DND-41 (cell line): Measurements from ENCODE around the gene GRIN3B.
A peak's percentile ranks its signal among the peaks of the same experiment; 100 is the strongest.

ENCODE experiments used
- ATAC-seq: fragments of 200-7000 bp; cut with Tn5 transposase; 3 replicates; pipeline ENCODE4 v1.9.1; 2021; ENCODE audit warnings: low read depth; ENCODE audit not compliant: insufficient read depth
- DNase-seq: peaks from one replicate; pipeline ENCODE4 v3.0.0-alpha.2; 2020
- H2AFZ ChIP-seq: 2 replicates; pipeline ENCODE4 v1.6.0; 2012; ENCODE audit warnings: low read depth, low read length
- H3K27ac ChIP-seq: 2 replicates; pipeline ENCODE4 v1.5.1; 2012; ENCODE audit warnings: low read length, inconsistent platforms
- H3K27me3 ChIP-seq: fragments of 200-600 bp; sonication (generic); 2 replicates; pipeline ENCODE4 v1.6.0; 2012; ENCODE audit warnings: low read length, mild to moderate bottlenecking, inconsistent platforms; ENCODE audit not compliant: insufficient read depth, poor library complexity
- H3K36me3 ChIP-seq: 2 replicates; pipeline ENCODE4 v1.5.1; 2012; ENCODE audit warnings: low read length, inconsistent platforms; ENCODE audit not compliant: insufficient read depth
- H3K4me1 ChIP-seq: 2 replicates; pipeline ENCODE4 v1.5.1; 2012; ENCODE audit warnings: mild to moderate bottlenecking, low read length; ENCODE audit not compliant: insufficient read depth
- H3K4me2 ChIP-seq: 2 replicates; pipeline ENCODE4 v1.6.0; 2012; ENCODE audit warnings: mild to moderate bottlenecking, moderate library complexity, low read length, inconsistent platforms; ENCODE audit not compliant: insufficient read depth
- H3K4me3 ChIP-seq, 2 experiments: fragments of 200-600 bp in 1 of 2; shearing (Covaris generic) in 1 of 2; 2 replicates each; pipeline ENCODE4 v1.5.1; 2012 to 2016; ENCODE audit warnings: inconsistent platforms in 2 of 2, low read length in 2 of 2, mild to moderate bottlenecking in 2 of 2, low read depth in 1 of 2, moderate library complexity in 1 of 2
- H3K79me2 ChIP-seq: 2 replicates; pipeline ENCODE4 v1.6.0; 2012; ENCODE audit warnings: low read length, inconsistent platforms; ENCODE audit not compliant: insufficient read depth
- H3K9ac ChIP-seq: 2 replicates; pipeline ENCODE4 v1.6.0; 2012; ENCODE audit warnings: low read depth, mild to moderate bottlenecking, inconsistent platforms, low read length, moderate library complexity
- H3K9me3 ChIP-seq: 2 replicates; pipeline ENCODE4 v1.5.1; 2012; ENCODE audit warnings: low read length, moderate library complexity, mild to moderate bottlenecking, inconsistent platforms; ENCODE audit not compliant: insufficient read depth, severe bottlenecking
- H4K20me1 ChIP-seq: 2 replicates; pipeline ENCODE4 v1.6.0; 2012; ENCODE audit warnings: low read length; ENCODE audit not compliant: insufficient read depth
- EZH2 ChIP-seq: IDR thresholded peaks from 3 replicates; pipeline ENCODE4 v1.6.1; 2012; ENCODE audit warnings: borderline replicate concordance, low read depth, mild to moderate bottlenecking, moderate library complexity, low read length, inconsistent platforms; ENCODE audit not compliant: severe bottlenecking
- TF ChIP-seq, protein P1 (sequence below): IDR thresholded peaks from 2 replicates; pipeline ENCODE4 v1.5.1; 2012; ENCODE audit warnings: borderline replicate concordance, low read length, moderate library complexity, mild to moderate bottlenecking; ENCODE audit not compliant: poor library complexity, severe bottlenecking; ENCODE audit errors: extremely low read depth

The GRIN3B gene

DNA sequence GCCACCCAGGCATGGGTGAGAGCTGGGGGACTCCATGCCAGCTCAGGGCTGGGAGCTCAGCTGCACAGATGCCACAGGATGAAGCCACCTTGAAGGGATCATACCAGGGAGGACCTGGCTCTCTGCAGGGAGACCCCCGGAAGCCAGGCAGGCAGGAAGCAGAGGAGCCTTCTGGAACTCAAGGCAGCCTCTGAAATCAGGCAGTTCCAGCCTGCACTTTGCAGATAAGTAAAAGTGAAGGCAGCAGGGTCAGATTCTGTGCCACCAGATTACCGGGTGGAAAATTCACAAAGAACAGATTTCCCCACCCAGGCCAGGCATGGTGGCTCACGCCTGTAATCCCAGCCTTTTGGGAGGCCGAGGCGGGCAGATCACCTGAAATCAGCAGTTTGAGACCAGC lies 18.2 kb downstream of the GRIN3B start:
- Histone ChIP-seq H3K27ac (peak overlapping the region; percentile 13; the same call in 1 of the 2 replicates), H3K9ac (peak overlapping the region; percentile 92), H3K4me1 (peaks cover 47% of the 10 kb centered on the region), H4K20me1 (peaks cover 69% of the 10 kb centered on the region), H3K36me3 (peaks cover 67% of the 10 kb centered on the region), H3K27me3 (no peaks in the 10 kb centered on the region), H2AFZ (no peak overlapping the region), H3K4me2 (peak overlapping the region; percentile 91), H3K4me3 (peak overlapping the region in 1 of 2 experiments; percentile 89; a peak in 1 of 4 replicates), H3K9me3 (no peaks in the 10 kb centered on the region), H3K79me2 (peaks cover 75% of the 10 kb centered on the region)
- ATAC-seq = no peak
- TF ChIP-seq, protein P1, sequence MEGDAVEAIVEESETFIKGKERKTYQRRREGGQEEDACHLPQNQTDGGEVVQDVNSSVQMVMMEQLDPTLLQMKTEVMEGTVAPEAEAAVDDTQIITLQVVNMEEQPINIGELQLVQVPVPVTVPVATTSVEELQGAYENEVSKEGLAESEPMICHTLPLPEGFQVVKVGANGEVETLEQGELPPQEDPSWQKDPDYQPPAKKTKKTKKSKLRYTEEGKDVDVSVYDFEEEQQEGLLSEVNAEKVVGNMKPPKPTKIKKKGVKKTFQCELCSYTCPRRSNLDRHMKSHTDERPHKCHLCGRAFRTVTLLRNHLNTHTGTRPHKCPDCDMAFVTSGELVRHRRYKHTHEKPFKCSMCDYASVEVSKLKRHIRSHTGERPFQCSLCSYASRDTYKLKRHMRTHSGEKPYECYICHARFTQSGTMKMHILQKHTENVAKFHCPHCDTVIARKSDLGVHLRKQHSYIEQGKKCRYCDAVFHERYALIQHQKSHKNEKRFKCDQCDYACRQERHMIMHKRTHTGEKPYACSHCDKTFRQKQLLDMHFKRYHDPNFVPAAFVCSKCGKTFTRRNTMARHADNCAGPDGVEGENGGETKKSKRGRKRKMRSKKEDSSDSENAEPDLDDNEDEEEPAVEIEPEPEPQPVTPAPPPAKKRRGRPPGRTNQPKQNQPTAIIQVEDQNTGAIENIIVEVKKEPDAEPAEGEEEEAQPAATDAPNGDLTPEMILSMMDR = no peak
- no peak for TF ChIP-seq EZH2
- DNase-seq = no peak

DNA sequence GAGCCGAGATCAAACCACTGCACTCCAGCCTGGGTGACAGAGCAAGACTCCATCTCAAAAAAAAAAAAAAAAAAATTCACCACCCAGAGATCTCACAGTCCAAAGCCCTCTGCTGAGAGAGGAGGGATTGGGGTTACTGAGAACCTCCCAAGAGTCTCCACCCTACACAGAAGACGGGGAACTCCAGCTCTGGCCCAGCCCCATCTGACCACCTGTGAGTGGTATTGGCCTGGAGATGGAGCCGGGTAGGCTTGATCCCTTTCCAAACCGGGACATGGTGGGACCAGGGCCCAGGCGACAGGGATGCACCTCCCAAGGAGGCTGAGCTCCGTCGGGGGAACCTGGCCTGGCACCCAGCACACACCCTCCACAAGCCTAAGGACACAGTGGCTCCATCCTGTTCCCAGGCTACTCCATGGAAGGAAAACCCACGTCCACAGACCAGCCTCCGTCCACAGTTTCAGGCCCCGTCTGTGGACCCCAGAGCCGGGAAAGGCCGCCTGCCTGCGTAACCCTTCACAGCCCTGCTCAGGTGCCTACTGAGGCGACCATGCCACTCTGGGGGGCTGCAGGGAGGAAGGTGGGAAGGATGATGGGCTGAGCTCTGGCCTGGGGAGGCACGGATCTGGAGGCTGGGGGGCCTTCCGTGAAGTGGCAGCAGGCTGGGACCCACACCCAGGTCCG lies 18.9 kb downstream of the GRIN3B start:
- Histone ChIP-seq H3K36me3 (peaks cover 60% of the 10 kb centered on the region), H3K27ac (peak overlapping the region; percentile 81), H4K20me1 (peaks cover 63% of the 10 kb centered on the region), H3K4me3 (peak overlapping the region; percentile 81 to 89; a peak in 3 of 4 replicates), H3K4me1 (peaks cover 47% of the 10 kb centered on the region), H3K79me2 (peaks cover 69% of the 10 kb centered on the region), H3K9me3 (no peaks in the 10 kb centered on the region), H3K9ac (peak overlapping the region; percentile 92), H3K27me3 (no peaks in the 10 kb centered on the region), H2AFZ (no peak overlapping the region), H3K4me2 (peak overlapping the region; percentile 91)
- DNase-seq (no peak), ATAC-seq (no peak)
- TF ChIP-seq, protein P1 = no peak
- no peak for TF ChIP-seq EZH2

DNA sequence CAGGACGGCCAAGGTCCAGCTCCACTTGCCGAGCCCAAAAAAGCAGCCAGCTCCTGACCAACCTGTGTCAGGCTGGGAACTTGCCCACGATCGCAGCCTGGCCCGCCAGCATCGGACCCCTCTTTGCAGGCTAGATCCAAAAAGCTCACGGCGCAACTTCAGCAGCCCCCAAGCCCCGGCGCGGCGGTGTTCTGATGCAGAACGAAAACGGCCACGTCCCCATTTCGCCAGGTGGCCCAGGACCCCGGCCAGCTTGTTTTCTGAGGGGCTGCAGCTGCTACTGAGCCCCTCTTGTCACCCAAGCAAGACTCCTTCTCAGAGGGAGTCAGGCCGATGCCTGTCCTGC lies 19.4 kb downstream of the GRIN3B start:
- Histone ChIP-seq H4K20me1 (peaks cover 59% of the 10 kb centered on the region), H3K4me2 (peak overlapping the region; percentile 91), H2AFZ (no peak overlapping the region), H3K9me3 (no peaks in the 10 kb centered on the region), H3K27ac (peak overlapping the region; percentile 81), H3K27me3 (no peaks in the 10 kb centered on the region), H3K36me3 (peaks cover 56% of the 10 kb centered on the region), H3K4me1 (peaks cover 47% of the 10 kb centered on the region), H3K9ac (peak overlapping the region; percentile 92), H3K79me2 (peaks cover 64% of the 10 kb centered on the region), H3K4me3 (peak overlapping the region; percentile 81 to 89; a peak in 3 of 4 replicates)
- no peak for DNase-seq
- no peak for ATAC-seq
- no peak for TF ChIP-seq EZH2
- TF ChIP-seq, protein P1 = no peak
